NCI-H1694 treated with DMSO at 0.1 percent for 48 hours (cell line): ENCODE results near the gene KRTAP12-1.
"Not testable (repeated sequence)": the region's sequence is repeated elsewhere in the genome, so short reads cannot be mapped to it uniquely, and the experiment has no call there.

Experiments
- DNase-seq: peaks from one replicate; lab custom pipeline; 2025; lab: John Stamatoyannopoulos, UW

Gene KRTAP12-1

DNA sequence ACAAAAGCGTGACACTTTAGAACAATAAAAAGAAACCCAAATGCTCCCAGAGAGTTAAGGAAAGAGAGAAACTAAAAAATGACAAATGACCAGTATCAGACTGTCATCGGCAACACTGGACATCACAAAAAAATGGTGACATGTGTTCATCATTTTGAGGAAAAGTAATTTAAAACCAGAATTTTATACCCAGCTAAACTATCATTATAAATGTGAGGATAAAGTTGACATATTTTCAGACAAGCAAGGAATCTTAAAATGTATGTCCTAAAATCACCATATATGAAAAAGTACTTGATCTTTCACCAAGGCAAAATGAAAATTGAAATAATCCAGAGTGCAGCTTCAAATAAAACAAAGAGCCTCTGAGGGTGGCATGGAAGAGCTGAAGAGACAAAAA lies 37.1 kb downstream of the KRTAP12-1 start:
- DNase-seq, result no peak

DNA sequence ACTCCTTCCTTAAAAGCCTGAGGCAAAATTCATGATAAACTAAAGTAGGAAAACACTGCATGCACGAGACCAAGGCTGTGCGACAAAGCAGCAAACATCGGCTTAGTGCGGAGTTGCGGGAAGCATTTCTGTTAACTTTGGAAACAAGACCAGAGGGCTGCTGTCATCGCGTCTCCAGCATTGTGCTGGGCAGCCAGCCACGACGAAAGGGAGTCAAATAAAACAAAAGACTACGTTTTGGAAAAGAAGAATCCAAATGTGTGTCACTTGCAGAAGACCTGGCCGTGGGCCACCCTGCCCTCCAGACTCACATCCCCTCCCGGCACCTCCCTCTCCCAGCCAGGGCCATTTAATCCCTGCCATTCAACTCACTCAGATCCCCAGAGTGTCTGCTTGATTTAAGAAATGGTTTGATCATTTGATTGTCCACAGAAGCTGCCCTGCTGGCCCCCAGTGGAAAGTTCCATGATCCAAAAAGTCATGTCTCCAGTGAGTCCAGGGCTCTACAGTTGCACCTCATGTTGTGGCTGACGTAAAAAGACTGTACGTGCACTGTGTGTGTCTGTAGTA lies 38.1 kb downstream of the KRTAP12-1 start:
- no peak for DNase-seq

DNA sequence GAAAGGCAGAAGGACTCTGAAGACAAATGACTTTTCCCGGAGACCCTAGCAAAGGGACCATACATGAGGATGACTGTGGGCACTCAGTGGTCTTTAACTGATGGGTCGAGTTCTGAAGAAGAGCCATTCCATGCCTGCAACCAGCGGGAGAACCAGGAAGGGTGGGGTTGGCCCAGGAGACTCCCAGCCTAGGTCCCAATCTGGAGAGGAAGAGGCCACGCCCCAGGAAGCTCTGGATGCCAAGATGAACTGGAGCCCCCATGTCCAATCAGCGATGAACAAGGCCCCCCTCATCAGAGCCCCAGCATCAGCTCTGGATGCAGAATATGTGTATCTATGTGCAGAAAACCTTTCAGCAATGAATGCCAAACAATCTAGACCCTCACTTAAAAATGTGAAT lies 41.2 kb downstream of the KRTAP12-1 start:
- DNase-seq, result no peak

DNA sequence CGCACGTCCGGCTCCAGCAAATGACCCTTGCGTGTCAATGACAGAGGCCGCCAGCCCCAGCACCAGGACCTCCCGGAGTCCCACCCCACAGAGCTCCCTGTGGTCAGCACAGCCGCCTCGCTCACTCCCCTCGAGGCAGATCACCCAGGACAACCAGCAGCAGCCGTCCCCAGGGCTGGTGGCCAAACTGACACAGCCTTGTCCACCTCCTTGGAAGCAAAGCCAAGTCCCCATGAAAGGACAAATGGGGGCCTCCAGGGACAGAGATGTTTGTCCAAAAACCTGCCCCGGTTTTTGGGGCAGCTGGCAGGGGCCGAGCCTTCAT lies 42.7 kb downstream of the KRTAP12-1 start:
- no peak for DNase-seq

DNA sequence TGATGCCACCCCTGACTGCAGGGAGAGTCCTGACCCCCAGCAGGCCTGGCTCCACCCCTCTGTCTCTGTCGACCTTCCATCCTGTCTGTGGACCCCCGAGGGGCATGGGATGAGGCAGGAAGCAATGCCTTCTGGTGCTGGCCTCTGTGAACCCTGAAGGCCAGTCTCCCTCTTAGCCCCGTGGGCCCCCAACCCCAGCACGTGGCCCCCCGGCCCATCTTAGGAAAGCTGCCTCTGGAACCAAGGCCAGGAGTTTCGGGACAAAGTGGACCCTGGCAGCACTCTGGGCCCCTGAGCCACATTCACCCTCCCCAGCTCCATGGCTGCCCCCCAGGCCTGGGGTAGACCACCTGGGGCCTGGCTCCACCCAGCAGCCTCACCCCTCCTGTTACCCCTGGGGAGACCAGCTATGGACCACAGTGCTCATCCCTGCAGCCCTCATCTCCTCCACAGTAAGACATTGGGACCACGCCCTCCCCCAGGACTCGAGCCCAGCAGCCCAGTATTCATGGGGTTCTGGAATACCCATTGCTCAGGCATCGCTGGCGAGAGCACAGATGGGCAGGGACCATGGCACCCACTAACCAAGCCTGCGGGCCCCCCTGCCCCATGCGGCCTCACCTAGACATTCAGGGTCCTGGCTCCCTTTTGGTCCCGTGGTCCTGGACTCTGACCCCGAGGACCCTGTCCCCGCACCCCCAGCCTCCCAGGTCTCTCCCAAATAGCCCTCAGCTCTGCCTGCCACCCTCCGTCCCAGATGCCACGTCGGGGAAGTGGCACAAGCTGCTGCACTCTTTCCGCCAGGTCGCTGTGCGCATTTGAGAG lies 43.2 kb downstream of the KRTAP12-1 start:
- not testable (repeated sequence) for DNase-seq

DNA sequence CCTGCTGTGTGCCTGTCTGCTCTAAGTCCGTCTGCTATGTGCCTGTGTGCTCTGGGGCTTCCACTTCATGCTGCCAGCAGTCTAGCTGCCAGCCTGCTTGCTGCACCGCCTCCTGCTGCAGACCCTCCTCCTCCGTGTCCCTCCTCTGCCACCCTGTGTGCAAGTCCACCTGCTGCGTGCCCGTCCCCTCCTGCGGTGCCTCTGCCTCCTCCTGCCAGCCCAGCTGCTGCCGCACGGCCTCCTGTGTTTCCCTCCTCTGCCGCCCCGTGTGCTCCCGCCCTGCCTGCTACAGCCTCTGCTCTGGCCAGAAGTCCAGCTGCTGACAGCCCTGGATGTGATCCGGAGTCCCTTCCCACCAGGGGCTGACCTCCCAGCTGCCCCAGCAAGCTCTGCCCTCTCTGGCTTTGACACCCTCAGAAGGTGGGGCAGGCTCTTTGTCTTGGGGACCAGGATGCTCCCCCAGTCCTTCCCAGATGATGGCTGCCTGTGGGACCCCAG lies 44.1 kb downstream of the KRTAP12-1 start:
- DNase-seq, result not testable (repeated sequence)

DNA sequence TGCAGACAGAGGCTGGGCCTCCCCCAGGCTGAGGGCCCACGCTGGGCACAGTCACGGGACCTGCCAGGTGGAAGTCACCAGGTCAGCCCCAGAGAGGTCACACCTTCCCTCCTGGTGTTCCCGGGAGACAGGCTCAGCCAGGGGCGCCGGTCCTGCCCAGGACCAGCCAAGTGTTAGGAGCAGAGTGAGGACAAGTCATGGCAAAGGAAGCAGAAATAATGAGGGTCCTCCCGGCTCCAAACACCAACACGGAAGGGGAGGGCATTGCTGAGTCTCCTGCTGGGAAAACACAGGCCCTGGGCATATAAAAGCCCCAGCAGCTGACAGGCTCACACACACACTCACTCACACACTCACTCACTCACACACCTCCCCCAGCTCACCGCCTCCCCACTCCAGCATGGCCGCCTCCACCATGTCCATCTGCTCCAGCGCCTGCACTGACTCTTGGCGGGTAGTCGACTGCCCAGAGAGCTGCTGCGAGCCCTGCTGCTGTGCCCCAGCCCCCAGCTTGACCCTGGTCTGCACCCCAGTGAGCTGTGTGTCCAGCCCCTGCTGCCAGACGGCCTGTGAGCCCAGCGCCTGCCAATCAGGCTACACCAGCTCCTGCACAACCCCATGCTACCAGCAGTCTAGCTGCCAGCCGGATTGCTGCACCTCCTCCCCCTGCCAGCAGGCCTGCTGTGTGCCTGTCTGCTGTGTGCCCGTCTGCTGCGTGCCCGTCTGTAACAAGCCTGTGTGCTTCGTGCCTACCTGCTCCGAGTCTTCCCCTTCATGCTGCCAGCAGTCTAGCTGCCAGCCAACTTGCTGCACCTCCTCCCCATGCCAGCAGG lies 44.7 kb downstream of the KRTAP12-1 start, which contains the start of gene KRTAP10-10:
TSS of gene KRTAP10-10 (plus strand) at position 339 of the 833 bp plus-strand sequence. CDS start at position 401, 62 bp downstream.
- DNase-seq, result no peak

DNA sequence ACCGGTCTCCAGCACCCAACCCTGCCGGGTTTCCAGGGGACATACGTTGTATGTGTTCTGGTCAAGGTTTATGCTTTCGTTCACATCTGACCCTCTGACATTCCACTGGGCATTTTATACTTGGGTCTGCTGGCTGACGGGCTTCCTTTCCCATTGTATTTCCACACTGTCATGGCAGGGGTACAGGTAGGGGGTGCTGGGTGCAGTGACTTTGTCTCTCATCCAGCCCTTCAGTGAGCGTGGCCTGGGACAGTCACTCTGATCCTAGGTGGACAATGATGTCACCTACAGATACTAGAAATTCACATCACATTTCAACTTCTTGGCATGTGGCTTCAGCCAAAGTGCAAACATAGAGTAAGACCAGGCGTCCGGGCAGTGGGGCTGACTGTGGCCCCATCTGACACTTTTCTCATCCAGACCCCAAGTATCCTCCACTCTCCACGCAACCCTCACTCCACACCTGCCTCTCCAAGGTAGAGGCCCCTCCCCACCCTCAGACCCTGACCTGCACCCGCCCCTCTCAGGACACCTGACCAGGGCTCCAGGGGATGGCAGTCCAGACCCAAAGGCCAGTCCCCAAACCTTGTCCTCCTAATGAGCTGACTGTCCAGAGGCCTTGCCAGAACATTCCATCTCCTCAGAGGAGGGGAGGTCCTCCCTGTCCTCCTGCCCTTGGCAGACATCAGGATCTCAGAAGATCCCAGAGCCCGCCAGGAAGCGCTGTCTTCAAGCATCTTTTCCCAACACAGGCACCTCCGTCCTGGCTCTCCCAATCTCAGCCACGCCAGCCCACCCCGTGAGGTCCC lies 45.5 kb downstream of the KRTAP12-1 start:
- no peak for DNase-seq

DNA sequence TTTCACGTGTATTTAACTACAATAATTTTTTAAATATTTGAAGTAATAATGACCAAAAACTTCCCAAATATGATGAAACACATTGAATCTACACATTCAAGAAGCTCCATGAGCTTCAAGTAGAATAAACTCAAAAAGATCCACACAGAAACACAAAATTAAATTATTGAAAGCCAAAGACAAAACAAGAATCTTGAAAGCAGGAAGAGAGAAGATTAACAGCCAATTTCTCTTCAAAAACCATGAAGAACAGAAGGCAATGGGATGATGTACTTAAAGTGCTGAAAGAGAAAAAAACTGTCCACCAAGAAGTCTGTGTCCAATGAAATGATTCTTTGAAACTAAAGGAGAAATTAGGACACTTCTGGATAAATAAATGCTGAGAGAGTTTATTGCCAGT lies 49.9 kb downstream of the KRTAP12-1 start:
- no peak for DNase-seq
